ENCODE measurements around the gene SLC4A3. TPM values are rescaled to one million over a fixed set of nuclear protein-coding genes. Genes with fewer than 3 reads are reported as not detected.

SLC4A3 gene
- total RNA-seq, 1 experiment from 2014 or later, result 8.7 TPM

DNA sequence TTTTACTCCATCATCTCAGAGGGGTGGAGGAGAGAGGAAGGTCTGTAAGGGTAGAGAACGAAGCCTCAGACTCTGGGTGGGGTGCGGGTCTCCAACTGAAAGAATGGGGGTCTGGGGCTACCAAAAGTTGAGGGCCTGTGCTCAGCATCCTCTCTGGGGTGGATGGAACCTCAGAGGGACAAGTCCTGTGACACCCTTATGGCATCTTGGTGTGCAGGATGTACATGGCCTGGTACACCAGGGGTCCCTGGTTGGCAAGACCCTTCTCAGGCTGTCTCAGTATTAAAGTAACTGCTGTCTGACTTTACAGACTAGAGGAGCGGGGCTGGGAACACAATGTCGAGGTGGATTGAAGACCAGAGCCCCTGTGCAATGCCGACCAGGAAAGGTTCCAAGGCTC is 2.3 kb upstream of the SLC4A3 start (continued):
- no peak for TF ChIP-seq NR3C1 (CRISPR knock-in tag; conservative IDR thresholded peaks at IDR 0.05; ENCODE audit: low read depth)
- TF ChIP-seq GTF2I (CRISPR knock-in tag; conservative IDR thresholded peaks at IDR 0.05), result no peak
- TF ChIP-seq, protein P1, sequence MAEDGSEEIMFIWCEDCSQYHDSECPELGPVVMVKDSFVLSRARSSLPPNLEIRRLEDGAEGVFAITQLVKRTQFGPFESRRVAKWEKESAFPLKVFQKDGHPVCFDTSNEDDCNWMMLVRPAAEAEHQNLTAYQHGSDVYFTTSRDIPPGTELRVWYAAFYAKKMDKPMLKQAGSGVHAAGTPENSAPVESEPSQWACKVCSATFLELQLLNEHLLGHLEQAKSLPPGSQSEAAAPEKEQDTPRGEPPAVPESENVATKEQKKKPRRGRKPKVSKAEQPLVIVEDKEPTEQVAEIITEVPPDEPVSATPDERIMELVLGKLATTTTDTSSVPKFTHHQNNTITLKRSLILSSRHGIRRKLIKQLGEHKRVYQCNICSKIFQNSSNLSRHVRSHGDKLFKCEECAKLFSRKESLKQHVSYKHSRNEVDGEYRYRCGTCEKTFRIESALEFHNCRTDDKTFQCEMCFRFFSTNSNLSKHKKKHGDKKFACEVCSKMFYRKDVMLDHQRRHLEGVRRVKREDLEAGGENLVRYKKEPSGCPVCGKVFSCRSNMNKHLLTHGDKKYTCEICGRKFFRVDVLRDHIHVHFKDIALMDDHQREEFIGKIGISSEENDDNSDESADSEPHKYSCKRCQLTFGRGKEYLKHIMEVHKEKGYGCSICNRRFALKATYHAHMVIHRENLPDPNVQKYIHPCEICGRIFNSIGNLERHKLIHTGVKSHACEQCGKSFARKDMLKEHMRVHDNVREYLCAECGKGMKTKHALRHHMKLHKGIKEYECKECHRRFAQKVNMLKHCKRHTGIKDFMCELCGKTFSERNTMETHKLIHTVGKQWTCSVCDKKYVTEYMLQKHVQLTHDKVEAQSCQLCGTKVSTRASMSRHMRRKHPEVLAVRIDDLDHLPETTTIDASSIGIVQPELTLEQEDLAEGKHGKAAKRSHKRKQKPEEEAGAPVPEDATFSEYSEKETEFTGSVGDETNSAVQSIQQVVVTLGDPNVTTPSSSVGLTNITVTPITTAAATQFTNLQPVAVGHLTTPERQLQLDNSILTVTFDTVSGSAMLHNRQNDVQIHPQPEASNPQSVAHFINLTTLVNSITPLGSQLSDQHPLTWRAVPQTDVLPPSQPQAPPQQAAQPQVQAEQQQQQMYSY (CRISPR knock-in tag; IDR thresholded peaks at IDR 0.05), result no peak
- TF ChIP-seq MXD4 (CRISPR knock-in tag; IDR thresholded peaks at IDR 0.05; ENCODE audit: borderline replicate concordance), result no peak

DNA sequence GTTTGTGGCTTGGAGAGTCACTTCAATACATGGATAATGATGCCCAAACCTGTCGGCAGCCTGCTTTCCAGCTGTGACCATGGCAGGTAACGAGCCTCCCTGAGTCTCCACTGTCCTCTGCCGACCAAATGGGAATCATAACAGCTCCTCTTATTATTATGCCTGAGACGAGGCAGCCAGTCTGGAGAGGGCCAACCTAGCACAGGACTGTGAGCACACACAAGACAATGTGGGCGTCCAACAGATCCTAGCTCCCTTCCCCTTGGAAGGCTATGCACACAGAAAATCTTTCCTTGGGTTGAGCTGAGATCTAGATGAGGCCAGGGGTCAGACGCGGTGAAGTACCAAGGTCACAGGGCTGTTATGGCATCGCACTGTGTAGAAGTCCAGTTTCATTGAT is 890 bp upstream of the SLC4A3 start:
- no peak overlapping the region for H3K27ac Mint-ChIP-seq
- H3K4me1 Mint-ChIP-seq, result peaks cover 6% of the 10 kb centered on the region
- ATAC-seq (no peak), DNase-seq (ENCODE audit: low spot score) (no peak)
- peak overlapping the region; percentile 85 for H3K4me3 Mint-ChIP-seq
- H3K9me3 Mint-ChIP-seq, result no peaks in the 10 kb centered on the region
- no peaks in the 10 kb centered on the region for H3K36me3 Mint-ChIP-seq
- ChIA-PET POLR2A (interaction anchor here (0.6 to 1.7 kb wide), 3 partner anchors 11 to 95 kb away, joined by 3 to 4 read pairs (median 3); no protein-coding TSS in a partner anchor), CTCF (interaction anchor here (0.8 to 3.9 kb wide), 6 partner anchors 16 to 100 kb away, joined by 3 to 24 read pairs (median 4); partner anchors contain the start of genes CHPF, STK11IP and TMEM198)
- TF ChIP-seq SOX15 (CRISPR knock-in tag; IDR thresholded peaks at IDR 0.05) (no peak), JAZF1 (CRISPR knock-in tag; IDR thresholded peaks at IDR 0.05) (no peak), NFYB (CRISPR knock-in tag; conservative IDR thresholded peaks at IDR 0.05; ENCODE audit: low read depth) (no peak), TEAD1 (CRISPR knock-in tag; IDR thresholded peaks at IDR 0.05) (no peak), ZNF219 (CRISPR knock-in tag; IDR thresholded peaks at IDR 0.05; ENCODE audit: borderline replicate concordance) (no peak), MYBL2 (CRISPR knock-in tag; IDR thresholded peaks at IDR 0.05) (no peak), ZNF138 (CRISPR knock-in tag; conservative IDR thresholded peaks at IDR 0.05) (no peak), TEAD4 (CRISPR knock-in tag; IDR thresholded peaks at IDR 0.05) (no peak), SMAD3 (CRISPR knock-in tag; IDR thresholded peaks at IDR 0.05; ENCODE audit: borderline replicate concordance) (no peak)
- TF ChIP-seq, protein P2, sequence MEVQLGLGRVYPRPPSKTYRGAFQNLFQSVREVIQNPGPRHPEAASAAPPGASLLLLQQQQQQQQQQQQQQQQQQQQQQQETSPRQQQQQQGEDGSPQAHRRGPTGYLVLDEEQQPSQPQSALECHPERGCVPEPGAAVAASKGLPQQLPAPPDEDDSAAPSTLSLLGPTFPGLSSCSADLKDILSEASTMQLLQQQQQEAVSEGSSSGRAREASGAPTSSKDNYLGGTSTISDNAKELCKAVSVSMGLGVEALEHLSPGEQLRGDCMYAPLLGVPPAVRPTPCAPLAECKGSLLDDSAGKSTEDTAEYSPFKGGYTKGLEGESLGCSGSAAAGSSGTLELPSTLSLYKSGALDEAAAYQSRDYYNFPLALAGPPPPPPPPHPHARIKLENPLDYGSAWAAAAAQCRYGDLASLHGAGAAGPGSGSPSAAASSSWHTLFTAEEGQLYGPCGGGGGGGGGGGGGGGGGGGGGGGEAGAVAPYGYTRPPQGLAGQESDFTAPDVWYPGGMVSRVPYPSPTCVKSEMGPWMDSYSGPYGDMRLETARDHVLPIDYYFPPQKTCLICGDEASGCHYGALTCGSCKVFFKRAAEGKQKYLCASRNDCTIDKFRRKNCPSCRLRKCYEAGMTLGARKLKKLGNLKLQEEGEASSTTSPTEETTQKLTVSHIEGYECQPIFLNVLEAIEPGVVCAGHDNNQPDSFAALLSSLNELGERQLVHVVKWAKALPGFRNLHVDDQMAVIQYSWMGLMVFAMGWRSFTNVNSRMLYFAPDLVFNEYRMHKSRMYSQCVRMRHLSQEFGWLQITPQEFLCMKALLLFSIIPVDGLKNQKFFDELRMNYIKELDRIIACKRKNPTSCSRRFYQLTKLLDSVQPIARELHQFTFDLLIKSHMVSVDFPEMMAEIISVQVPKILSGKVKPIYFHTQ (CRISPR knock-in tag; IDR thresholded peaks at IDR 0.05), result no peak
- TF ChIP-seq, protein P3, sequence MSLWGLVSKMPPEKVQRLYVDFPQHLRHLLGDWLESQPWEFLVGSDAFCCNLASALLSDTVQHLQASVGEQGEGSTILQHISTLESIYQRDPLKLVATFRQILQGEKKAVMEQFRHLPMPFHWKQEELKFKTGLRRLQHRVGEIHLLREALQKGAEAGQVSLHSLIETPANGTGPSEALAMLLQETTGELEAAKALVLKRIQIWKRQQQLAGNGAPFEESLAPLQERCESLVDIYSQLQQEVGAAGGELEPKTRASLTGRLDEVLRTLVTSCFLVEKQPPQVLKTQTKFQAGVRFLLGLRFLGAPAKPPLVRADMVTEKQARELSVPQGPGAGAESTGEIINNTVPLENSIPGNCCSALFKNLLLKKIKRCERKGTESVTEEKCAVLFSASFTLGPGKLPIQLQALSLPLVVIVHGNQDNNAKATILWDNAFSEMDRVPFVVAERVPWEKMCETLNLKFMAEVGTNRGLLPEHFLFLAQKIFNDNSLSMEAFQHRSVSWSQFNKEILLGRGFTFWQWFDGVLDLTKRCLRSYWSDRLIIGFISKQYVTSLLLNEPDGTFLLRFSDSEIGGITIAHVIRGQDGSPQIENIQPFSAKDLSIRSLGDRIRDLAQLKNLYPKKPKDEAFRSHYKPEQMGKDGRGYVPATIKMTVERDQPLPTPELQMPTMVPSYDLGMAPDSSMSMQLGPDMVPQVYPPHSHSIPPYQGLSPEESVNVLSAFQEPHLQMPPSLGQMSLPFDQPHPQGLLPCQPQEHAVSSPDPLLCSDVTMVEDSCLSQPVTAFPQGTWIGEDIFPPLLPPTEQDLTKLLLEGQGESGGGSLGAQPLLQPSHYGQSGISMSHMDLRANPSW (CRISPR knock-in tag; conservative IDR thresholded peaks at IDR 0.05; ENCODE audit: low read depth), result no peak
- TF ChIP-seq, protein P4, sequence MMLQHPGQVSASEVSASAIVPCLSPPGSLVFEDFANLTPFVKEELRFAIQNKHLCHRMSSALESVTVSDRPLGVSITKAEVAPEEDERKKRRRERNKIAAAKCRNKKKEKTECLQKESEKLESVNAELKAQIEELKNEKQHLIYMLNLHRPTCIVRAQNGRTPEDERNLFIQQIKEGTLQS (CRISPR knock-in tag; conservative IDR thresholded peaks at IDR 0.05), result no peak
- TF ChIP-seq, protein P5, sequence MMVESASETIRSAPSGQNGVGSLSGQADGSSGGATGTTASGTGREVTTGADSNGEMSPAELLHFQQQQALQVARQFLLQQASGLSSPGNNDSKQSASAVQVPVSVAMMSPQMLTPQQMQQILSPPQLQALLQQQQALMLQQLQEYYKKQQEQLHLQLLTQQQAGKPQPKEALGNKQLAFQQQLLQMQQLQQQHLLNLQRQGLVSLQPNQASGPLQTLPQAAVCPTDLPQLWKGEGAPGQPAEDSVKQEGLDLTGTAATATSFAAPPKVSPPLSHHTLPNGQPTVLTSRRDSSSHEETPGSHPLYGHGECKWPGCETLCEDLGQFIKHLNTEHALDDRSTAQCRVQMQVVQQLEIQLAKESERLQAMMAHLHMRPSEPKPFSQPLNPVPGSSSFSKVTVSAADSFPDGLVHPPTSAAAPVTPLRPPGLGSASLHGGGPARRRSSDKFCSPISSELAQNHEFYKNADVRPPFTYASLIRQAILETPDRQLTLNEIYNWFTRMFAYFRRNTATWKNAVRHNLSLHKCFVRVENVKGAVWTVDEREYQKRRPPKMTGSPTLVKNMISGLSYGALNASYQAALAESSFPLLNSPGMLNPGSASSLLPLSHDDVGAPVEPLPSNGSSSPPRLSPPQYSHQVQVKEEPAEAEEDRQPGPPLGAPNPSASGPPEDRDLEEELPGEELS (CRISPR knock-in tag; IDR thresholded peaks at IDR 0.05), result no peak
- TF ChIP-seq, protein P6, sequence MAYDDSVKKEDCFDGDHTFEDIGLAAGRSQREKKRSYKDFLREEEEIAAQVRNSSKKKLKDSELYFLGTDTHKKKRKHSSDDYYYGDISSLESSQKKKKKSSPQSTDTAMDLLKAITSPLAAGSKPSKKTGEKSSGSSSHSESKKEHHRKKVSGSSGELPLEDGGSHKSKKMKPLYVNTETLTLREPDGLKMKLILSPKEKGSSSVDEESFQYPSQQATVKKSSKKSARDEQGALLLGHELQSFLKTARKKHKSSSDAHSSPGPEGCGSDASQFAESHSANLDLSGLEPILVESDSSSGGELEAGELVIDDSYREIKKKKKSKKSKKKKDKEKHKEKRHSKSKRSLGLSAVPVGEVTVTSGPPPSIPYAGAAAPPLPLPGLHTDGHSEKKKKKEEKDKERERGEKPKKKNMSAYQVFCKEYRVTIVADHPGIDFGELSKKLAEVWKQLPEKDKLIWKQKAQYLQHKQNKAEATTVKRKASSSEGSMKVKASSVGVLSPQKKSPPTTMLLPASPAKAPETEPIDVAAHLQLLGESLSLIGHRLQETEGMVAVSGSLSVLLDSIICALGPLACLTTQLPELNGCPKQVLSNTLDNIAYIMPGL (CRISPR knock-in tag; IDR thresholded peaks at IDR 0.05), result no peak
- TF ChIP-seq, protein P7, sequence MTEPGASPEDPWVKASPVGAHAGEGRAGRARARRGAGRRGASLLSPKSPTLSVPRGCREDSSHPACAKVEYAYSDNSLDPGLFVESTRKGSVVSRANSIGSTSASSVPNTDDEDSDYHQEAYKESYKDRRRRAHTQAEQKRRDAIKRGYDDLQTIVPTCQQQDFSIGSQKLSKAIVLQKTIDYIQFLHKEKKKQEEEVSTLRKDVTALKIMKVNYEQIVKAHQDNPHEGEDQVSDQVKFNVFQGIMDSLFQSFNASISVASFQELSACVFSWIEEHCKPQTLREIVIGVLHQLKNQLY (CRISPR knock-in tag; IDR thresholded peaks at IDR 0.05), result no peak
- TF ChIP-seq, protein P8, sequence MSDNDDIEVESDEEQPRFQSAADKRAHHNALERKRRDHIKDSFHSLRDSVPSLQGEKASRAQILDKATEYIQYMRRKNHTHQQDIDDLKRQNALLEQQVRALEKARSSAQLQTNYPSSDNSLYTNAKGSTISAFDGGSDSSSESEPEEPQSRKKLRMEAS (CRISPR knock-in tag; IDR thresholded peaks at IDR 0.05), result no peak
- H3K27me3 Mint-ChIP-seq (ENCODE audit: low read depth), result peaks cover 20% of the 10 kb centered on the region
